Neural crest cell (in vitro differentiated cells): ENCODE results near the gene EFHB. TPM values are rescaled to one million over a fixed set of nuclear protein-coding genes. Genes with fewer than 3 reads are reported as not detected.

Source experiments
- DNase-seq: peaks from one replicate; pipeline ENCODE4 v3.0.0; 2021; ENCODE audit warnings: low read depth, mixed read lengths, low spot score
- H3K27ac Mint-ChIP-seq: one replicate; pipeline ENCODE4 v1.8.0; 2021; ENCODE audit warnings: mild to moderate bottlenecking, mixed read lengths; ENCODE audit not compliant: unreplicated experiment
- H3K27me3 Mint-ChIP-seq: 2 replicates; pipeline ENCODE4 v1.8.0; 2021; ENCODE audit warnings: low read depth, mild to moderate bottlenecking, mixed read lengths
- H3K36me3 Mint-ChIP-seq: 2 replicates; pipeline ENCODE4 v1.8.0; 2021; ENCODE audit warnings: low read depth, mild to moderate bottlenecking, mixed read lengths
- H3K4me1 Mint-ChIP-seq: 2 replicates; pipeline ENCODE4 v1.8.0; 2021; ENCODE audit warnings: mixed read lengths
- H3K4me3 Mint-ChIP-seq: one replicate; pipeline ENCODE4 v1.8.0; 2021; ENCODE audit warnings: mild to moderate bottlenecking, mixed read lengths
- H3K9me3 Mint-ChIP-seq: 2 replicates; pipeline ENCODE4 v1.8.0; 2021; ENCODE audit warnings: mixed read lengths
- total RNA-seq: library from RNA; stranded (reverse); gene quantifications from 2 replicates; pipeline ENCODE4 v1.2.1, GENCODE V29; 2021
- TF ChIP-seq, protein P1 (sequence below): fragments of 200-600 bp; sonication (generic); conservative IDR thresholded peaks from 2 replicates; pipeline ENCODE4 v1.5.0; 2021; ENCODE audit warnings: antibody characterized with exemption, mild to moderate bottlenecking

Gene EFHB
- total RNA-seq, 1 donor from 2014 or later: 3.0 TPM

DNA sequence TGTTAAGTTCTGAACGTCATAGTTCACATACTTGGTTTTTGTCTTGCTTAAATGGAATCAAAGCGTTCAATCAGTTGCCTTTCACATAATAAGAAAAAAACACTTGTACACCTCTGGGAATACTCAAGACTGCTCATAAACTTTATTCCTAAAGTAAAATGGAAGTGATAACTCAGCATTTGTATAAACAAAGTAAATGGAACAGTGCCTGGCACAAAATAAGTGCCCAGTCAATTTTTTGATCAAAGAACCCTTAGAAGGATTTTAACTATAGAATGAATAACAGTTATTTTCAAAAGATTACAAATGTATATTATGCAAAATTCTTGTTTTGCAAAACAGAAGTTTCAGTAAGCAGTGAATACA is 14.2 kb upstream of the EFHB start:
- no peak for DNase-seq
- H3K36me3 Mint-ChIP-seq: no peaks in the 10 kb centered on the region
- H3K27me3 Mint-ChIP-seq: peaks cover 3% of the 10 kb centered on the region
- H3K9me3 Mint-ChIP-seq: peaks cover 2% of the 10 kb centered on the region
- TF ChIP-seq, protein P1, sequence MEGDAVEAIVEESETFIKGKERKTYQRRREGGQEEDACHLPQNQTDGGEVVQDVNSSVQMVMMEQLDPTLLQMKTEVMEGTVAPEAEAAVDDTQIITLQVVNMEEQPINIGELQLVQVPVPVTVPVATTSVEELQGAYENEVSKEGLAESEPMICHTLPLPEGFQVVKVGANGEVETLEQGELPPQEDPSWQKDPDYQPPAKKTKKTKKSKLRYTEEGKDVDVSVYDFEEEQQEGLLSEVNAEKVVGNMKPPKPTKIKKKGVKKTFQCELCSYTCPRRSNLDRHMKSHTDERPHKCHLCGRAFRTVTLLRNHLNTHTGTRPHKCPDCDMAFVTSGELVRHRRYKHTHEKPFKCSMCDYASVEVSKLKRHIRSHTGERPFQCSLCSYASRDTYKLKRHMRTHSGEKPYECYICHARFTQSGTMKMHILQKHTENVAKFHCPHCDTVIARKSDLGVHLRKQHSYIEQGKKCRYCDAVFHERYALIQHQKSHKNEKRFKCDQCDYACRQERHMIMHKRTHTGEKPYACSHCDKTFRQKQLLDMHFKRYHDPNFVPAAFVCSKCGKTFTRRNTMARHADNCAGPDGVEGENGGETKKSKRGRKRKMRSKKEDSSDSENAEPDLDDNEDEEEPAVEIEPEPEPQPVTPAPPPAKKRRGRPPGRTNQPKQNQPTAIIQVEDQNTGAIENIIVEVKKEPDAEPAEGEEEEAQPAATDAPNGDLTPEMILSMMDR: no peak
- H3K27ac Mint-ChIP-seq: no peak overlapping the region
- peak overlapping the region; percentile 99 for H3K4me3 Mint-ChIP-seq
- H3K4me1 Mint-ChIP-seq: peaks cover 38% of the 10 kb centered on the region

DNA sequence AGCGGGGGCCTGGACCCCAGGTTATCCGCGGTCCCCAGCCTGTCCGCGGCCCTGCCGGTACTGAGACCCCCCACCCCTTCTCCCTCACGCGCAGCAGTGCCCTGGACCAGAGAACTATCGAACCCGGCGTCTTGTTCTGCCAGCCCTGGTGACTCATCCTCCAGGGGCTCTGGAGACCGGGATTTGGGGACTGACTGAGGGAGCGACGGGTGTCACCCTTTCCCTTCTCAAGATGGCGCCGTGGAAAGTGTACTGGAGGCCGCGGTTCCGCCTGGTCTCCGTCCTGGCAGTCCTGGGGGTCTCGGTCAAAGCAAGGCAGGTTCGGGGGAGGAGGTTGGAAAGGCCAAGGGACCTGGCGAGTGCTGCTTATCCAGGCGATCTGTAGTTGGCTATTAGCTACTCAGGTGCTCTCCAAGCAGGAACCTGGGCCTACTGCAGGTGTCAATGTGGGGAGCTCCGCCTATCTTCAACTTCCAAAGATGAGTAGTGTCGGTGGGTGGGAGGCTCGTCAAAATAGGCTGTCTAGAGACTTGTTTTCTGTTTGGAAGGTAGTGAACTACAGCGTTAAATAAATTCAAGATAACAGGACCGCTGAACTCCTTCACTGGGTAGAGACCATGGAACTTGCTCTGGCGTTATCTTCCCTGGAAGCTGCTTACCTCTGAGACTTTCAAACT is 13.7 kb upstream of the EFHB start:
- H3K4me3 Mint-ChIP-seq: peak overlapping the region; percentile 99
- peak; percentile 16 for DNase-seq
- peaks cover 38% of the 10 kb centered on the region for H3K4me1 Mint-ChIP-seq

DNA sequence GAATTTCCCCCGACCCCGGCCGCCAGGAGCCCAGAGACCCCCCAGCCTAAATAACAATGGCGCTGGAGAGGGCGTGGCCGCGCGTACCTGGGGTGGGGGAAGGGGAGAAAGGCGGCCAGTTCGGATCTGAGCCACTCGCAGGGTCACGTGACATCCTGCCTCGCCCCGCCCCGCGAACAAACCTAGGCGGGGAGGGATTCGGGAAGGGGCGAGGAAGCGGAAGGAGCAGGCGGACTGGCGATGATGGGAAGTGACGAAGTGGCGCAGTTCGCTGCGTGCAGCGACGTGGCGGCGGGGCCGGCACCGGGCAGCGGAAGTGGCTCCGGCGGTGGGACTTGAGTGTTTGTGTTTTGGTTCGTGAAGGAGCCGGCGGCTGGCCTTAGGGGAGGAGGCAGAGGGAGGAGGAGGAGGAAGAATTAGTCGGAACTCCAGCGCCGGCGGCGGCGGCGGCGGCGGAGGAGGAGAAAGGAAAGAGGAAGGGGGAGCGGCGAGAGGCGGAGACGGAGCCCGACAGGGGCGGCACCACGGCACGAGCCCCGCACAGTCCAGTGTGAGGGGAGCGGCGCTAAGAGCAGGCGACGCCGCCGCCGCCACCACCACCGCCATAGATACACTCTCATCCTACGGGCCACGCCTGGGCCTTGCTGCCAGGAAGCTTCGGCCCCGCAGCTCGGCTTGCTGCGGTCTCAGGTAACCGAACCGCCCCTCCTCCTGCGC is 13.0 kb upstream of the EFHB start, which contains the start of gene RAB5A:
TSS of gene RAB5A (plus strand) at position 266 of the 717 bp plus-strand sequence. CDS start 3,802 bp downstream, outside the sequence.
- peaks cover 3% of the 10 kb centered on the region for H3K27me3 Mint-ChIP-seq
- peak within 1 kb of the TSS; percentile 99 for H3K4me3 Mint-ChIP-seq
- peaks cover 4% of the 10 kb centered on the region for H3K9me3 Mint-ChIP-seq
- H3K4me1 Mint-ChIP-seq: peaks cover 38% of the 10 kb centered on the region
- peak; percentile 91 for DNase-seq
- peak within 1 kb of the TSS; percentile 100 for H3K27ac Mint-ChIP-seq
- TF ChIP-seq, protein P1: no peak
- H3K36me3 Mint-ChIP-seq: no peaks in the 10 kb centered on the region

More for the DNA sequence above, 13.7 kb upstream of the EFHB start:
- H3K9me3 Mint-ChIP-seq: peaks cover 4% of the 10 kb centered on the region
- H3K27me3 Mint-ChIP-seq: peaks cover 3% of the 10 kb centered on the region
- peak overlapping the region; percentile 96 for H3K27ac Mint-ChIP-seq
- TF ChIP-seq, protein P1: no peak
- no peaks in the 10 kb centered on the region for H3K36me3 Mint-ChIP-seq

DNA sequence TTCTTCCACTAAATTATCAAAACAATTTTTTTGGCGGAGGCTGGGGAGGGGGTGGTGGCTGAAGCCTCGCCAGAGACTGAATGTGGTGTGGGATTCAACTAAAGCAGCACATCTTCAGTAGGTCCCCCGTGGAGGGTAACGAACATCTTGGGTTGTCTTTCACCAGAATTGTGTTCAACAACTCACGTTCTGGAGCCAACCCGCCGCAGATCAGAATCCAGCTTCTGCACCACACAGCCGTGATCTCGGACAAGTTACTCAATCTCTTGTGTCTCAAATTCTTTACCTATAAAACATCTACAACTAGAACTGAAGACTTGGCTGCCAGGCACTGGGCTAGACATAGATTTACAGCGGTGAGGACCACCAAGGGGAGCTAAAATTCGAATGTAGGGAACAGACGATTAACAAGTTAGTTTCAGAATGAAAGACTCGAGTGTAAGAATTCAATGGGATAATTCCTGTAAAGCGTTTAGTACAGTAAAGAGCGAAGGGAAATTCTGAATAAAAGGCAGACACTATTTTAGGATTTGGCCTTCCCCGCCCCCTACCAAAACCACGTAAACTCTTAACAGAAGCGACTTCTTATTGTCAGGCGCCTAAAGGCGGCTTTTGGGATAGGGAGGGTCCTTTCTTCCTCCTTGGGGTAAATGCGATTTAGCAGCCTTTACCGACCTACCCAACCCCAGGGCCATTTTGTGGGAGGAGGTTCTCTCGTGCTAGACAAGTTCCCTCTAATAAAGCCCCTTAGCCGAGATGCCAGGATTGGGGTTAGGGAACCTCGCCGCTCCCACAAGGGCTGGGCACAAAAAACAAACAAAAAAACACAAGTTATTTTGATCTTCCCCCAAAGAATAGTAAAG is 12.2 kb upstream of the EFHB start:
- peaks cover 3% of the 10 kb centered on the region for H3K27me3 Mint-ChIP-seq
- peaks cover 38% of the 10 kb centered on the region for H3K4me1 Mint-ChIP-seq
- H3K27ac Mint-ChIP-seq: peak overlapping the region; percentile 100
- H3K36me3 Mint-ChIP-seq: no peaks in the 10 kb centered on the region
- DNase-seq: no peak
- H3K4me3 Mint-ChIP-seq: peak overlapping the region; percentile 99
- TF ChIP-seq, protein P1: no peak
- peaks cover 4% of the 10 kb centered on the region for H3K9me3 Mint-ChIP-seq

GRCh38 chr3:19945534-19945933 is 11.5 kb upstream of the EFHB start:
- TF ChIP-seq, protein P1: no peak
- DNase-seq: no peak
- Mint-ChIP-seq H3K36me3 (no peaks in the 10 kb centered on the region), H3K27ac (peak overlapping the region; percentile 40), H3K4me1 (peaks cover 38% of the 10 kb centered on the region), H3K9me3 (peaks cover 4% of the 10 kb centered on the region), H3K4me3 (peak overlapping the region; percentile 99), H3K27me3 (peaks cover 3% of the 10 kb centered on the region)
